ENCODE measurements around the gene SLC12A8. TPM values are rescaled to one million over a fixed set of nuclear protein-coding genes. Genes with fewer than 3 reads are reported as not detected.

The SLC12A8 gene
- total RNA-seq, 2 donors from 2014 or later = 20.7 to 33.7 TPM

- no peak overlapping the region for H3K4me3 ChIP-seq
- H3K9me3 ChIP-seq = no peaks in the 10 kb centered on the region
- DNase-seq = no peak
- no peak overlapping the region for H3K9ac ChIP-seq (ENCODE audit: low read depth in 2 of 2, low read length in 2 of 2)
- no peak for TF ChIP-seq CTCF (IDR thresholded peaks at IDR 0.05)
- no peaks in the 10 kb centered on the region for H3K36me3 ChIP-seq
- H3K4me1 ChIP-seq = no peaks in the 10 kb centered on the region
- no peaks in the 10 kb centered on the region for H3K27me3 ChIP-seq
- no peak overlapping the region for H3K27ac ChIP-seq
- intact Hi-C loops (cut with DNase I) = loop anchor here (10.0 kb wide), 1 partner anchor 437 kb away; no protein-coding TSS in a partner anchor
Measured at GRCh38 chr3:125147491-125147820, 65.1 kb downstream of the SLC12A8 start.

- Histone ChIP-seq H3K27ac (no peak overlapping the region), H3K9me3 (no peaks in the 10 kb centered on the region), H3K27me3 (no peaks in the 10 kb centered on the region), H3K4me3 (no peak overlapping the region), H3K36me3 (no peaks in the 10 kb centered on the region), H3K4me1 (no peaks in the 10 kb centered on the region), H3K9ac (ENCODE audit: low read depth in 2 of 2, low read length in 2 of 2) (no peak overlapping the region)
- no peak for DNase-seq
- intact Hi-C loops (cut with DNase I) = loop anchor here (10.0 kb wide), 1 partner anchor 438 kb away; no protein-coding TSS in a partner anchor
- TF ChIP-seq CTCF (IDR thresholded peaks at IDR 0.05) = no peak
Measured at GRCh38 chr3:125146626-125147490, 65.7 kb downstream of the SLC12A8 start.

GRCh38 chr3:125145751-125146475, 66.6 kb downstream of the SLC12A8 start:
- DNase-seq = no peak
- intact Hi-C loops (cut with DNase I) = loop anchor here (10.0 kb wide), 1 partner anchor 439 kb away; no protein-coding TSS in a partner anchor
- no peak overlapping the region for H3K4me3 ChIP-seq

GRCh38 chr3:125144653-125145314, 67.8 kb downstream of the SLC12A8 start:
- intact Hi-C loops (cut with DNase I) = loop anchor here (10.0 kb wide), 1 partner anchor 440 kb away; no protein-coding TSS in a partner anchor
- no peak for DNase-seq
- Histone ChIP-seq H3K4me3 (no peak overlapping the region), H3K36me3 (no peaks in the 10 kb centered on the region), H3K9me3 (no peaks in the 10 kb centered on the region), H3K4me1 (no peaks in the 10 kb centered on the region), H3K27ac (no peak overlapping the region), H3K9ac (ENCODE audit: low read depth in 2 of 2, low read length in 2 of 2) (no peak overlapping the region), H3K27me3 (no peaks in the 10 kb centered on the region)
- no peak for TF ChIP-seq CTCF (IDR thresholded peaks at IDR 0.05)

More at GRCh38 chr3:125145751-125146475, 66.6 kb downstream of the SLC12A8 start:
- Histone ChIP-seq H3K4me1 (no peaks in the 10 kb centered on the region), H3K27me3 (no peaks in the 10 kb centered on the region), H3K9ac (ENCODE audit: low read depth in 2 of 2, low read length in 2 of 2) (no peak overlapping the region), H3K27ac (no peak overlapping the region), H3K9me3 (no peaks in the 10 kb centered on the region), H3K36me3 (no peaks in the 10 kb centered on the region)
- no peak for TF ChIP-seq CTCF (IDR thresholded peaks at IDR 0.05)

- Histone ChIP-seq H3K4me3 (no peak overlapping the region), H3K27me3 (no peaks in the 10 kb centered on the region), H3K27ac (no peak overlapping the region), H3K9ac (ENCODE audit: low read depth in 2 of 2, low read length in 2 of 2) (no peak overlapping the region), H3K4me1 (no peaks in the 10 kb centered on the region), H3K9me3 (no peaks in the 10 kb centered on the region), H3K36me3 (no peaks in the 10 kb centered on the region)
- intact Hi-C loops (cut with DNase I) = loop anchor here (10.0 kb wide), 1 partner anchor 441 kb away; no protein-coding TSS in a partner anchor
- DNase-seq = no peak
- TF ChIP-seq CTCF (IDR thresholded peaks at IDR 0.05) = no peak
Measured at GRCh38 chr3:125143982-125144652, 68.4 kb downstream of the SLC12A8 start.

Data from colonic mucosa (tissue), 4 donors.